Measurements from ENCODE around the gene GMCL2. TPM values are rescaled to one million over a fixed set of nuclear protein-coding genes. Genes with fewer than 3 reads are reported as not detected.
A peak's percentile ranks its signal among the peaks of the same experiment; 100 is the strongest.

Gene GMCL2, protein sequence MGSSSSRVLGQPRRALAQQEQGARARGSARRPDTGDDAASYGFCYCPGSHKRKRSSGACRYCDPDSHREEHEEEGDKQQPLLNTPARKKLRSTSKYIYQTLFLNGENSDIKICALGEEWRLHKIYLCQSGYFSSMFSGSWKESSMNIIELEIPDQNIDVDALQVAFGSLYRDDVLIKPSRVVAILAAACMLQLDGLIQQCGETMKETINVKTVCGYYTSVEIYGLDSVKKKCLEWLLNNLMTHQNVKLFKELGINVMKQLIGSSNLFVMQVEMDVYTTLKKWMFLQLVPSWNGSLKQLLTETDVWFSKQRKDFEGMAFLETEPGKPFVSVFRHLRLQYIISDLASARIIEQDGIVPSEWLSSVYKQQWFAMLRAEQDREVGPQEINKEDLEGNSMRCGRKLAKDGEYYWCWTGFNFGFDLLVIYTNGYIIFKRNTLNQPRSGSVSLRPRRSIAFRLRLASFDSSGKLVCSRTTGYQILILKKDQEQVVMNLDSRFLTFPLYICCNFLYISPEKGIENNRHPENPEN
- not detected for total RNA-seq

DNA sequence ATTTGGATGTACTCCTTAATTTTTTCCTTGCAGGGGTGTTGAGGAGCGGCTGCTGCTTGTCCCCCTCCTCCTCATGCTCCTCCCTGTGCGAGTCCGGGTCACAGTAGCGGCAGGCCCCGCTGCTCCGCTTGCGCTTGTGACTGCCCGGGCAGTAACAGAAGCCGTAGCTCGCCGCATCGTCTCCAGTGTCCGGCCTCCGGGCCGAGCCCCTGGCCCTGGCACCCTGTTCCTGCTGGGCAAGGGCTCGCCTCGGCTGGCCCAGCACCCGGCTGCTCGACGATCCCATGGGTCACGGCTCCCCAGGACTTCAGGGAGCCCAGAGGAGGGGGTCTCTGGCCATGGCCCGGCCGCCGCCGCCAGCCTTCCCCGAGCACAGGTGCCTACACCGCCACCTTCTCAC, at the start of gene GMCL2:
Gene GMCL2 (minus strand): TSS at position 358 of the 400 bp plus-strand sequence. CDS start 72 bp downstream, at position 286.
- Mint-ChIP-seq H3K4me3 (no peak within 1 kb of the TSS), H3K27ac (no peak within 1 kb of the TSS), H3K9me3 (no peaks in the 10 kb centered on the region), H3K4me1 (peaks cover 6% of the 10 kb centered on the region), H3K27me3 (peaks cover 3% of the 10 kb centered on the region), H3K36me3 (ENCODE audit: low read depth) (no peaks in the 10 kb centered on the region)
- CTCF ChIA-PET, result no interaction called here
- no peak for DNase-seq
- POLR2A ChIA-PET, result no interaction called here

- CTCF ChIA-PET, result interaction anchor here (0.8 to 1.8 kb wide), 2 partner anchors 12 to 1718 kb away, joined by 3 to 4 read pairs; no protein-coding TSS in a partner anchor
- no peaks in the 10 kb centered on the region for H3K9me3 Mint-ChIP-seq
- peak overlapping the region; percentile 94 for H3K27ac Mint-ChIP-seq
- no peak for DNase-seq
- POLR2A ChIA-PET, result no interaction called here
- no peak overlapping the region for H3K4me3 Mint-ChIP-seq
- peaks cover 3% of the 10 kb centered on the region for H3K36me3 Mint-ChIP-seq (ENCODE audit: low read depth)
- peaks cover 79% of the 10 kb centered on the region for H3K4me1 Mint-ChIP-seq
- H3K27me3 Mint-ChIP-seq, result no peaks in the 10 kb centered on the region
Observed at GRCh38 chr5:178236679-178237078, 49.5 kb upstream of the GMCL2 start.

DNA sequence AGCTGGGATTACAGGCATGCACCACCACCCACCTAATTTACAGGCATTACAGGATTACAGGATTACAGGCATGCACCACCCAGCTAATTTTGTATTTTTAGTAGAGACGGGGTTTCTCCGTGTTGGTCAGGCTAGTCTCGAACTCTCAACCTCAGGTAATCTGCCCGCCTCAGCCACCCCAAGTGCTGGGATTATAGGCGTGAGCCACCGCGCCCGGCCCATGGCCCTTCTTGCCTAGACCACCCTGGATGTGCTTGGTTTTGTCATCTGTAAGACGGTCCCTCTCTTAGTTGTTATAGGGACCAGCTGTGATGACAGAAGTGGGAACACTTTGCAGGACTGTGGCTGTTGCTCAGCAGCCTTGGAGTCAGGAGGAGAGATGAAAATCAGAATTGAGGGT, 49.0 kb upstream of the GMCL2 start:
- ChIA-PET POLR2A (no interaction called here), CTCF (interaction anchor here (0.6 to 1.8 kb wide), 4 partner anchors 12 to 1717 kb away, joined by 3 to 4 read pairs (median 3); no protein-coding TSS in a partner anchor)
- H3K4me3 Mint-ChIP-seq, result no peak overlapping the region
- H3K9me3 Mint-ChIP-seq, result no peaks in the 10 kb centered on the region
- H3K4me1 Mint-ChIP-seq, result peaks cover 79% of the 10 kb centered on the region
- peaks cover 9% of the 10 kb centered on the region for H3K36me3 Mint-ChIP-seq (ENCODE audit: low read depth)
- no peaks in the 10 kb centered on the region for H3K27me3 Mint-ChIP-seq
- no peak for DNase-seq
- peak overlapping the region; percentile 31 for H3K27ac Mint-ChIP-seq

DNA sequence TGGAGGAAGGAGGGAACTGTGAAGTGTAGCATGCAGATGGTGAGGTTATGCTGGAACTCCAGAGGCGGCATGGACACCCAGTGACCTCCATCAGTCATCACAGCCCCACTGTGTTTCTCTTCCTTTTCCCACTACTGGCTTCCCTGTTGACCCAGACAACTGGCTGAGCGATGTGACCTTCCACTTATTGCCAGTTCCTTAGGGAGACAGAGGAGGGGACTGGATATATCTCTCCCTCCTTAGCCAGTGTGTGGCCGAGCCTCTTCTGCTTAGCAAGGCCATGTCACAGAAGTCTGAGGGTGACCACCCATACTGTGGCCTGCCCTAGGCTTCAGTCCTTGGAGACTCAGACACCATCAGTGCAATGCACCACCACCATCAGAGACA, 48.4 kb upstream of the GMCL2 start:
- ChIA-PET POLR2A (no interaction called here), CTCF (interaction anchor here (0.6 to 2.0 kb wide), 8 partner anchors 8 to 1717 kb away, joined by 3 to 9 read pairs (median 4); partner anchors contain the start of gene COL23A1)
- no peaks in the 10 kb centered on the region for H3K9me3 Mint-ChIP-seq
- no peak for DNase-seq
- peaks cover 14% of the 10 kb centered on the region for H3K36me3 Mint-ChIP-seq (ENCODE audit: low read depth)
- H3K27ac Mint-ChIP-seq, result peak overlapping the region; percentile 36
- no peak overlapping the region for H3K4me3 Mint-ChIP-seq
- peaks cover 79% of the 10 kb centered on the region for H3K4me1 Mint-ChIP-seq
- H3K27me3 Mint-ChIP-seq, result no peaks in the 10 kb centered on the region

GRCh38 chr5:178234750-178235587, 47.8 kb upstream of the GMCL2 start:
- Mint-ChIP-seq H3K36me3 (ENCODE audit: low read depth) (peaks cover 20% of the 10 kb centered on the region), H3K27me3 (no peaks in the 10 kb centered on the region), H3K4me3 (no peak overlapping the region), H3K27ac (peak overlapping the region; percentile 72), H3K4me1 (peaks cover 81% of the 10 kb centered on the region), H3K9me3 (no peaks in the 10 kb centered on the region)
- POLR2A ChIA-PET, result no interaction called here
- CTCF ChIA-PET, result interaction anchor here (0.6 to 2.0 kb wide), 6 partner anchors 9 to 1370 kb away, joined by 3 to 9 read pairs (median 4); partner anchors contain the start of gene COL23A1
- peak; percentile 81 for DNase-seq

DNA sequence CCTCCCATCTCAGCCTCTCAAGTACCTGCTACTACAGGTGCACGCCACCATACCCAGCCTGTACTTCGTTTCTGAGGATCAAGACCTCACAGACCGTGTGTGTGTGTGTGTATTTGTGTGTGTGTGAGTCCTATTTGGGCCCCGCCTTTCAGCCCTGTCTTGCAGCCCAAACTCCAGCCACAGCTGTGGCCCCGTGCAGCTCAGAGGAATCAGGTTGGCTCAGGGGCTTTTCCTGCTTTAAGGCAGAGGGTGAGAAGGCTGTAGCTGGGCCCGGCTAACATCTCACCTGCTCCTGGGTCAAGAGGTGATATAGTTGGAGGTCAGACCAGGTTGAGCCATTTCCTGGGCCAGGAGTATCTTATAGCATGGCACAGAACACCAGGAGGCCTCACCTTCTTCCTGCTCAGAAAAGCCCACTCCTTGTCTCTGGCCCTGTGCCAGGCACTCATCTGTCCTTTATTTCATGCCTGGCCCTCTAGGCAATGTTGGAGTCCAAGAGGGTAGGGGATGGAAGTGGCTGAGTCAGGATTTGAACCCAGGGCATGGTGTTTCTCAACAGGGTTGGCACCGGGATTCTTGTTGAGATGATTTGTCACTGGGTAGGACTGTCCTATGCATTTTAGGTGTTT, 47.1 kb upstream of the GMCL2 start:
- H3K27ac Mint-ChIP-seq, result peak overlapping the region; percentile 90
- H3K4me3 Mint-ChIP-seq, result no peak overlapping the region
- H3K9me3 Mint-ChIP-seq, result no peaks in the 10 kb centered on the region
- no peak for DNase-seq
- H3K36me3 Mint-ChIP-seq (ENCODE audit: low read depth), result peaks cover 26% of the 10 kb centered on the region
- POLR2A ChIA-PET, result no interaction called here
- peaks cover 84% of the 10 kb centered on the region for H3K4me1 Mint-ChIP-seq
- no peaks in the 10 kb centered on the region for H3K27me3 Mint-ChIP-seq
- CTCF ChIA-PET, result interaction anchor here (0.6 to 2.0 kb wide), 6 partner anchors 10 to 1371 kb away, joined by 3 to 9 read pairs (median 4); partner anchors contain the start of gene COL23A1

- peak overlapping the region; percentile 65 for H3K4me3 Mint-ChIP-seq
- H3K36me3 Mint-ChIP-seq (ENCODE audit: low read depth), result peaks cover 33% of the 10 kb centered on the region
- DNase-seq, result no peak
- POLR2A ChIA-PET, result no interaction called here
- H3K4me1 Mint-ChIP-seq, result peaks cover 79% of the 10 kb centered on the region
- H3K9me3 Mint-ChIP-seq, result no peaks in the 10 kb centered on the region
- H3K27me3 Mint-ChIP-seq, result no peaks in the 10 kb centered on the region
- CTCF ChIA-PET, result no interaction called here
- peak overlapping the region; percentile 90 for H3K27ac Mint-ChIP-seq
Observed at GRCh38 chr5:178232920-178233429, 45.8 kb upstream of the GMCL2 start.

DNA sequence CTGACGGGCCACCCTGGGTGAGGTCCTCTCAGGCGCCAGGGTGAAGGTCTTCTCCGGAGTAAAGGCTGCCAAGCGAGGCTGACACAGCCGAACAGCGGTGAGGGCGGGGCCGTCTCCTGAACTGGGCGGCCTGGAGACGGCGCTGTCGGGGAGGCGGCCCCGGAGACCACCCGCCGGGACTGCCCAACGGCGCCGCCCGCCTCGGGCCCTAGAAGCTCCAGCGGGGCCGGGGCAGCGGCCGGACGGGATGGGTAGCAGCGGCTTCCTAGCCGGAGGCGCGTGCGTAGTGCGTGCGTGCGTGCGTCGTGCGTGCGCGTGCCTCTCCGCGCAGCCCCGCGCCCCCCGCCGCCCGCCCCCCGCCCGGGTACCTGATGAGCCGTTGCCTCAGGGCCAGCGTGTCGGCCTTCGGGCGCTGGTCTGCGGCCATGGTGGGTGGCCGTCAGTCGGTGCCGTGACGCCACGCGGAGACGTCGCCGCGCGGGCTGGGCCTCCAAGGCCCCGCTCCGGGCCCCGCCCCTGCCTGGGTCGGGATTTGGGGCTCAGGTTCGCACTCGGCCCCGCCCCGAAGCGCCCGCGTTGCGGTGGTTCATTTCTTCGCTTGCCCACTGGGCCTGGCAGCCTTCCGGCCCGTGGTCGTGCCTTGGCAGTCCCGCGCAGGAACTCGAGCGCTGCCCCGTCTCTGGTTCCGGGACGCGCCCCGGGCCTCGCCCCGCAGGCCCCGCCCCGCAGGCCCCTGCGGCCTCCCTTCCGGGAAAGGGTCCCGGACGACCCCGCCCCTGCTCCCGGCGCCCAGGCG, 45.2 kb upstream of the GMCL2 start, which contains the start of gene PHYKPL:
Gene PHYKPL (minus strand): TSS at position 679 of the 796 bp plus-strand sequence. CDS start 252 bp downstream, at position 427.
- Mint-ChIP-seq H3K36me3 (ENCODE audit: low read depth) (peaks cover 40% of the 10 kb centered on the region), H3K9me3 (no peaks in the 10 kb centered on the region), H3K4me3 (peak within 1 kb of the TSS; percentile 83), H3K4me1 (peaks cover 79% of the 10 kb centered on the region), H3K27me3 (no peaks in the 10 kb centered on the region), H3K27ac (peak within 1 kb of the TSS; percentile 90)
- ChIA-PET POLR2A (no interaction called here), CTCF (interaction anchor here (0.7 to 2.3 kb wide), 2 partner anchors 19 to 68 kb away, joined by 3 to 6 read pairs; no protein-coding TSS in a partner anchor)
- DNase-seq, result peak; percentile 68

DNA sequence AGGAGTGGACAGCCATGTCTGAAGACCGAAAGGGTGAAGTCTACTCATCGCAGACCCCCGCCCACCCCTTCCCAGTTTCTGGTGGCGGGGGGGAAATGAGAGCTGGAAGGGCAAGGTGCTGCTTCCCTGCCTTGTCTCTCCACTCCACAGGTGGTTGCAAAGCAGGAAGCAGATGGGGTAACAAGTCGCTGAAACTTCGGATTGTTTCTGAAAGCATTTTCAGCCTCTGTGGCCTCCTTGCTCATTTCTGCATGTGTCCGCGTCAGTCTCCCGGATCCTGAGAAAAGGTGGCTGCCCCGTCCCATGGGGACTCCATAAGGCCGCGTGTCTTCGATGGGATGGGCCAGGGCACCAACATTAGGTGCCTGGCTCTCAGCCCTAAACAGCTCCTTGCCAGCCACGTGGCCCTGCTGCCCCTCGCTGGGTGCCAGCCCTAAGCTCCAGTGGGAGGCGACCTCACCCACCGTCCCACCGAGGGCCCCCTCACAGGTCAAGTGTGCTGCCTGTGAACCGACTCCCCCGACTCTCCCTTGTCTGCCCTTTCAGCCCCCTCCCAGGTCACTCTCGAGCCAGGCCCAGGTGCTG, 44.5 kb upstream of the GMCL2 start:
- no peaks in the 10 kb centered on the region for H3K27me3 Mint-ChIP-seq
- POLR2A ChIA-PET, result no interaction called here
- CTCF ChIA-PET, result interaction anchor here (0.7 to 2.3 kb wide), 4 partner anchors 18 to 67 kb away, joined by 3 to 6 read pairs (median 3); no protein-coding TSS in a partner anchor
- H3K9me3 Mint-ChIP-seq, result no peaks in the 10 kb centered on the region
- DNase-seq, result no peak
- peaks cover 75% of the 10 kb centered on the region for H3K4me1 Mint-ChIP-seq
- peak overlapping the region; percentile 83 for H3K4me3 Mint-ChIP-seq
- peak overlapping the region; percentile 85 for H3K27ac Mint-ChIP-seq
- peaks cover 47% of the 10 kb centered on the region for H3K36me3 Mint-ChIP-seq (ENCODE audit: low read depth)

- DNase-seq, result no peak
- peaks cover 50% of the 10 kb centered on the region for H3K36me3 Mint-ChIP-seq (ENCODE audit: low read depth)
- peak overlapping the region; percentile 83 for H3K4me3 Mint-ChIP-seq
- H3K27ac Mint-ChIP-seq, result peak overlapping the region; percentile 85
- H3K9me3 Mint-ChIP-seq, result no peaks in the 10 kb centered on the region
- H3K27me3 Mint-ChIP-seq, result no peaks in the 10 kb centered on the region
- H3K4me1 Mint-ChIP-seq, result peaks cover 72% of the 10 kb centered on the region
- POLR2A ChIA-PET, result no interaction called here
- CTCF ChIA-PET, result interaction anchor here (0.9 to 2.3 kb wide), 4 partner anchors 10 to 67 kb away, joined by 3 to 6 read pairs (median 4); no protein-coding TSS in a partner anchor
Observed at GRCh38 chr5:178230879-178231538, 43.8 kb upstream of the GMCL2 start.

- H3K36me3 Mint-ChIP-seq (ENCODE audit: low read depth), result peaks cover 58% of the 10 kb centered on the region
- no peaks in the 10 kb centered on the region for H3K9me3 Mint-ChIP-seq
- DNase-seq, result no peak
- ChIA-PET CTCF (interaction anchor here (0.5 to 2.3 kb wide), 3 partner anchors 8 to 18 kb away, joined by 3 to 6 read pairs (median 6); no protein-coding TSS in a partner anchor), POLR2A (no interaction called here)
- H3K4me1 Mint-ChIP-seq, result peaks cover 65% of the 10 kb centered on the region
- H3K27me3 Mint-ChIP-seq, result no peaks in the 10 kb centered on the region
- peak overlapping the region; percentile 65 for H3K27ac Mint-ChIP-seq
- peak overlapping the region; percentile 83 for H3K4me3 Mint-ChIP-seq
Observed at GRCh38 chr5:178229861-178230260, 42.7 kb upstream of the GMCL2 start.

Measured in activated CD4-positive, alpha-beta T cell treated with anti-CD3 and anti-CD28 coated beads, Interleukin-2, amount 10 ng/mL, durations not matched to agents 7 days and 5 days (primary cell).